ENCODE results near the gene HIPK2. TPM values are rescaled to one million over a fixed set of nuclear protein-coding genes. Genes with fewer than 3 reads are reported as not detected.

The HIPK2 gene
- total and polyA plus RNA-seq, 10 of the 15 experiments (the other 5 are each of a cell fraction or from before 2014, with no cell fraction given), result 1.7 to 39.0 (median 9.4) TPM

DNA sequence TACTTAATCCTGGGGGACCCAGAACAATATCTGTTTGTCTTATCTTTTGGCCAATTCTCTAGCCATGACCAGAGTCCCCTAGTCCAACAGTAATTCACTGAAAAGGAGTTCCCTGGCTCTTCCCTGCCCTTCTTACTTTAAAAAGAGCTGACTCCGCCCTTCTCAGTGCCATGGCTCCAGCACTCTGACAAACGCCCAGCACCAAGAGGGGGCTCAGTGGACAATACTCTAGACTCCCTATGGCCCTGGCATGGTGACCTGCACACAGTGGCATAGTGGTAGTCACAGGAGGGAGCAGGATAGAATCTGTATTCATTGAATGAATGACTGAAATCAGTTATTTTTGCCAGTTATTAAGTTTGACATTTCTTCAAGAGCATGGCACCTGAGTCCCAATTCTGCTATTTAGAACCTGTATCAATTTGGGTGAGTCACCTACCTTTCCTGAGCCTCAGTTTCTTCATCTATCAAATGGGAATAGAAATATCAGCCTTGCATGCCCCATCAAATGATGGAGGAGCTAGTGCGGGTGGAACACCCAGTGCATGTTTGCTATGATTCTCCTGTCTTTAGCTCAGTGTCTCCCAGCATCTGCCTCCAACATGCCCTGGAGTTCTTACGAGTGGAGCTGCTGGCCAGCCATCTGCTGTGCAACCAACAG lies 184.9 kb downstream of the HIPK2 start:
- DNase-seq (ENCODE audit: low read depth, low spot score), result no peak
- Histone ChIP-seq H3K4me1 (ENCODE audit: control insufficient read depth, insufficient read depth, low read length) (no peaks in the 10 kb centered on the region), H4K20me1 (ENCODE audit: control insufficient read depth, insufficient read depth) (no peaks in the 10 kb centered on the region), H3K9ac (ENCODE audit: control insufficient read depth, insufficient read depth, low read length) (no peak overlapping the region), H3K27me3 (replicated peaks in 1 of 2; ENCODE audit: control insufficient read depth in 2 of 2, insufficient read depth in 2 of 2, low read length in 1 of 2) (no peaks in the 10 kb centered on the region), H3K27ac (ENCODE audit: control insufficient read depth, insufficient read depth) (no peak overlapping the region), H3K4me3 (no peak overlapping the region), H3K79me2 (ENCODE audit: control insufficient read depth, insufficient read depth, low read length) (no peaks in the 10 kb centered on the region), H3K4me2 (ENCODE audit: control insufficient read depth, insufficient read depth) (no peak overlapping the region), H2AFZ (ENCODE audit: control insufficient read depth, low read depth, low read length) (no peak overlapping the region), H3K36me3 (ENCODE audit: control insufficient read depth in 2 of 2, insufficient read depth in 2 of 2, low read length in 1 of 2) (peaks cover 5 to 19% of the 10 kb centered on the region in 2 experiments; a peak in 3 of 4 replicates), H3K9me3 (replicated peaks; ENCODE audit: control insufficient read depth, insufficient read depth, low read length) (no peaks in the 10 kb centered on the region)
- intact Hi-C loops (cut with micrococcal nuclease; ENCODE audit: unreplicated experiment) (no loop called here), in situ Hi-C loops (cut with MboI) (no loop called here)
- CTCF ChIA-PET, result interaction anchor here (4.9 to 7.2 kb wide), 3 partner anchors 9 to 158 kb away, joined by 16 to 51 read pairs (median 19); no protein-coding TSS in a partner anchor
- no peak for ATAC-seq
- no TSS peak for BruUV-seq (replicated peaks)
- WGBS (ENCODE audit: insufficient coverage, insufficient replicate concordance, low lambda C conversion rate, missing lambda C conversion rate), result 86% methylated on average over 4 of the region's 4 CpGs
- TF ChIP-seq CREM (IDR thresholded peaks at IDR 0.05; ENCODE audit: low read depth), result no peak
- TF ChIP-seq, protein P1, sequence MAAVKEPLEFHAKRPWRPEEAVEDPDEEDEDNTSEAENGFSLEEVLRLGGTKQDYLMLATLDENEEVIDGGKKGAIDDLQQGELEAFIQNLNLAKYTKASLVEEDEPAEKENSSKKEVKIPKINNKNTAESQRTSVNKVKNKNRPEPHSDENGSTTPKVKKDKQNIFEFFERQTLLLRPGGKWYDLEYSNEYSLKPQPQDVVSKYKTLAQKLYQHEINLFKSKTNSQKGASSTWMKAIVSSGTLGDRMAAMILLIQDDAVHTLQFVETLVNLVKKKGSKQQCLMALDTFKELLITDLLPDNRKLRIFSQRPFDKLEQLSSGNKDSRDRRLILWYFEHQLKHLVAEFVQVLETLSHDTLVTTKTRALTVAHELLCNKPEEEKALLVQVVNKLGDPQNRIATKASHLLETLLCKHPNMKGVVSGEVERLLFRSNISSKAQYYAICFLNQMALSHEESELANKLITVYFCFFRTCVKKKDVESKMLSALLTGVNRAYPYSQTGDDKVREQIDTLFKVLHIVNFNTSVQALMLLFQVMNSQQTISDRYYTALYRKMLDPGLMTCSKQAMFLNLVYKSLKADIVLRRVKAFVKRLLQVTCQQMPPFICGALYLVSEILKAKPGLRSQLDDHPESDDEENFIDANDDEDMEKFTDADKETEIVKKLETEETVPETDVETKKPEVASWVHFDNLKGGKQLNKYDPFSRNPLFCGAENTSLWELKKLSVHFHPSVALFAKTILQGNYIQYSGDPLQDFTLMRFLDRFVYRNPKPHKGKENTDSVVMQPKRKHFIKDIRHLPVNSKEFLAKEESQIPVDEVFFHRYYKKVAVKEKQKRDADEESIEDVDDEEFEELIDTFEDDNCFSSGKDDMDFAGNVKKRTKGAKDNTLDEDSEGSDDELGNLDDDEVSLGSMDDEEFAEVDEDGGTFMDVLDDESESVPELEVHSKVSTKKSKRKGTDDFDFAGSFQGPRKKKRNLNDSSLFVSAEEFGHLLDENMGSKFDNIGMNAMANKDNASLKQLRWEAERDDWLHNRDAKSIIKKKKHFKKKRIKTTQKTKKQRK (IDR thresholded peaks at IDR 0.05; ENCODE audit: low read depth, low read length), result no peak
- TF ChIP-seq FOXM1 (IDR thresholded peaks at IDR 0.05; ENCODE audit: low read depth, low read length), result no peak
- TF ChIP-seq TAF1 (IDR thresholded peaks at IDR 0.05; ENCODE audit: borderline replicate concordance, low read depth, low read length), result no peak
- TF ChIP-seq TARDBP (IDR thresholded peaks at IDR 0.05; ENCODE audit: borderline replicate concordance), result no peak
- TF ChIP-seq SIN3A (IDR thresholded peaks at IDR 0.05; ENCODE audit: low read depth, low read length), result no peak
- SMC1A ChIA-PET (ENCODE audit: uncharacterized antibody, unreplicated experiment), result interaction anchor here (1.9 kb wide), 1 partner anchor 9 kb away, joined by 6 read pairs; no protein-coding TSS in a partner anchor
- POLR2A ChIA-PET, result no interaction called here
- RAD21 ChIA-PET (ENCODE audit: unreplicated experiment), result no interaction called here
- FAIRE-seq, result no peak

All from GM12878 (cell line).